ENCODE measurements around the gene PRDM16.

DNA sequence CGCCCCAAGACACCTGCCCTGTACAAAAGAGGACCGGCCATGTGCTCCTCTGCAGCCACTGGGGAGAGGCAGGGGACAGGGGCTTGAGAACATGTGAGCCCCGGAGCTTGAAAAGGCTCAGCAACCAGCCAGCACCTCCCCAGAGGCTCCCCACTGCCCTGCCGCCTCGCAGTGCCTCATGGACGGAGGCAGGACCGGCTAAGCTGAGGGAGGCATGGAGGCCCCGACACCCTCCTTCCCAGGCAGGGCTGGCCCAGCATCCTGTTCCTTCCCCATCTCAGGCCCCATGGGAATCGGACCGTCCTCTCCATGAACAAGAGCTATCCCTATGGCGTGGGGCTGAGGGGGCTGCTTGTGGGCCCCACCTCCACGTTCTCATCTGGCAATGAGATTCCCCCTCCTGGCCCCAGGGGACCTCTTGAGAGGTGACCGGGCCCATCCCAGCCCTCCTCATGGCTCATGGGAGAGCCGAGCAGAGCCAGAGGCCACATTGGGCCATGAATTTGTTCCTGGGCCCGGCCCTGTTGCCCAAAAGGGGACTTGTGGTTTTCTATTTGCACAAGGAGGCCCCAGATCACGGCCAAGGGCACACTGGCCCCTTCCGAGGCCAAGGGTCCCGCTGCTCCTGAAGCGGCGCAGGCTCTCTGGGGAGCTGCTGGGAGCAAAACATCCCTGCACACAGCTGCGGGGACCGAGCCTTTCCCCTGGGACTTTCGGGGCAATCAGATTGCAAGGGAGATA, 320.3 kb downstream of the PRDM16 start:
- TF ChIP-seq CTCF (IDR thresholded peaks at IDR 0.05) (no peak), REST (IDR thresholded peaks at IDR 0.05; ENCODE audit: insufficient read depth in 1 of 2, low read depth in 2 of 2, low read length in 1 of 2) (no peak)
